ENCODE measurements around the gene TRMT11. TPM values are rescaled to one million over a fixed set of nuclear protein-coding genes. Genes with fewer than 3 reads are reported as not detected.

Gene TRMT11
- total and polyA plus RNA-seq, 10 of the 15 experiments (the other 5 are each of a cell fraction or from before 2014, with no cell fraction given), result 34.0 to 81.1 (median 43.7) TPM

GRCh38 chr6:125986301-125987025 is at the start of gene TRMT11 (continued):
- TF ChIP-seq HDGF (IDR thresholded peaks at IDR 0.05), result peak; percentile 85; the same call in 1 of the 2 replicates
- TF ChIP-seq RELA (IDR thresholded peaks at IDR 0.05; ENCODE audit: borderline replicate concordance, partially characterized antibody), result no peak
- peak; percentile 88 for TF ChIP-seq ZBTB40 (IDR thresholded peaks at IDR 0.05; ENCODE audit: borderline replicate concordance)
- TF ChIP-seq SP1 (IDR thresholded peaks at IDR 0.05; ENCODE audit: low read depth, low read length), result no peak
- peak; percentile 83 for TF ChIP-seq ELK1 (IDR thresholded peaks at IDR 0.05; ENCODE audit: low read depth, low read length)
- TF ChIP-seq CREM (IDR thresholded peaks at IDR 0.05; ENCODE audit: low read depth), result 0 out of 2 replicates have a peak, but pooled peaks have one; percentile 51
- TF ChIP-seq, protein P1, sequence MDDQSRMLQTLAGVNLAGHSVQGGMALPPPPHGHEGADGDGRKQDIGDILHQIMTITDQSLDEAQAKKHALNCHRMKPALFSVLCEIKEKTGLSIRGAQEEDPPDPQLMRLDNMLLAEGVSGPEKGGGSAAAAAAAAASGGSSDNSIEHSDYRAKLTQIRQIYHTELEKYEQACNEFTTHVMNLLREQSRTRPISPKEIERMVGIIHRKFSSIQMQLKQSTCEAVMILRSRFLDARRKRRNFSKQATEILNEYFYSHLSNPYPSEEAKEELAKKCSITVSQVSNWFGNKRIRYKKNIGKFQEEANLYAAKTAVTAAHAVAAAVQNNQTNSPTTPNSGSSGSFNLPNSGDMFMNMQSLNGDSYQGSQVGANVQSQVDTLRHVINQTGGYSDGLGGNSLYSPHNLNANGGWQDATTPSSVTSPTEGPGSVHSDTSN (IDR thresholded peaks at IDR 0.05; ENCODE audit: insufficient replicate concordance, low read depth, low read length), result no peak
- TF ChIP-seq IKZF2 (IDR thresholded peaks at IDR 0.05), result peak; percentile 79 to 83
- peak; percentile 98 for TF ChIP-seq YY1 (IDR thresholded peaks at IDR 0.05; ENCODE audit: low read depth, low read length)
- TF ChIP-seq MEF2B (IDR thresholded peaks at IDR 0.05; ENCODE audit: partially characterized antibody, poor library complexity, severe bottlenecking), result peak; percentile 8
- TF ChIP-seq POLR2A (IDR thresholded peaks at IDR 0.05; ENCODE audit: low read depth, low read length), result peak; percentile 96
- no peak for TF ChIP-seq ZNF274 (IDR thresholded peaks at IDR 0.05; ENCODE audit: insufficient read depth, insufficient read length)
- TF ChIP-seq KDM1A (IDR thresholded peaks at IDR 0.05; ENCODE audit: borderline replicate concordance), result no peak
- no peak for TF ChIP-seq NFIC (IDR thresholded peaks at IDR 0.05; ENCODE audit: low read depth, low read length)
- TF ChIP-seq RFX5 (IDR thresholded peaks at IDR 0.05; ENCODE audit: low read depth, low read length), result no peak
- TF ChIP-seq, protein P2, sequence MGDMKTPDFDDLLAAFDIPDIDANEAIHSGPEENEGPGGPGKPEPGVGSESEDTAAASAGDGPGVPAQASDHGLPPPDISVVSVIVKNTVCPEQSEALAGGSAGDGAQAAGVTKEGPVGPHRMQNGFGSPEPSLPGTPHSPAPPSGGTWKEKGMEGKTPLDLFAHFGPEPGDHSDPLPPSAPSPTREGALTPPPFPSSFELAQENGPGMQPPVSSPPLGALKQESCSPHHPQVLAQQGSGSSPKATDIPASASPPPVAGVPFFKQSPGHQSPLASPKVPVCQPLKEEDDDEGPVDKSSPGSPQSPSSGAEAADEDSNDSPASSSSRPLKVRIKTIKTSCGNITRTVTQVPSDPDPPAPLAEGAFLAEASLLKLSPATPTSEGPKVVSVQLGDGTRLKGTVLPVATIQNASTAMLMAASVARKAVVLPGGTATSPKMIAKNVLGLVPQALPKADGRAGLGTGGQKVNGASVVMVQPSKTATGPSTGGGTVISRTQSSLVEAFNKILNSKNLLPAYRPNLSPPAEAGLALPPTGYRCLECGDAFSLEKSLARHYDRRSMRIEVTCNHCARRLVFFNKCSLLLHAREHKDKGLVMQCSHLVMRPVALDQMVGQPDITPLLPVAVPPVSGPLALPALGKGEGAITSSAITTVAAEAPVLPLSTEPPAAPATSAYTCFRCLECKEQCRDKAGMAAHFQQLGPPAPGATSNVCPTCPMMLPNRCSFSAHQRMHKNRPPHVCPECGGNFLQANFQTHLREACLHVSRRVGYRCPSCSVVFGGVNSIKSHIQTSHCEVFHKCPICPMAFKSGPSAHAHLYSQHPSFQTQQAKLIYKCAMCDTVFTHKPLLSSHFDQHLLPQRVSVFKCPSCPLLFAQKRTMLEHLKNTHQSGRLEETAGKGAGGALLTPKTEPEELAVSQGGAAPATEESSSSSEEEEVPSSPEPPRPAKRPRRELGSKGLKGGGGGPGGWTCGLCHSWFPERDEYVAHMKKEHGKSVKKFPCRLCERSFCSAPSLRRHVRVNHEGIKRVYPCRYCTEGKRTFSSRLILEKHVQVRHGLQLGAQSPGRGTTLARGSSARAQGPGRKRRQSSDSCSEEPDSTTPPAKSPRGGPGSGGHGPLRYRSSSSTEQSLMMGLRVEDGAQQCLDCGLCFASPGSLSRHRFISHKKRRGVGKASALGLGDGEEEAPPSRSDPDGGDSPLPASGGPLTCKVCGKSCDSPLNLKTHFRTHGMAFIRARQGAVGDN (IDR thresholded peaks at IDR 0.05), result 0 out of 2 replicates have a peak, but pooled peaks have one; percentile 41
- TF ChIP-seq IKZF1 (conservative IDR thresholded peaks at IDR 0.05), result peak; percentile 91
